Panc1 (cell line): Measurements from ENCODE around the gene SETD5.

ENCODE experiments used
- SIN3A ChIP-seq: IDR thresholded peaks from 2 replicates; pipeline ENCODE4 v1.6.1; 2012; ENCODE audit warnings: low read depth, mild to moderate bottlenecking, low read length, moderate library complexity, borderline replicate concordance; ENCODE audit not compliant: insufficient read depth
- TF ChIP-seq, protein P1 (sequence below): fragments of 450-650 bp; IDR thresholded peaks from 2 replicates; pipeline ENCODE4 v1.5.1; 2017; ENCODE audit warnings: mild to moderate bottlenecking
- TF ChIP-seq, protein P2 (sequence below), 2 experiments: IDR thresholded peaks; 2 replicates each; pipeline ENCODE4 v1.6.1; 2011 to 2012; ENCODE audit warnings: low read depth in 2 of 2, control low read depth in 1 of 2, low read length in 1 of 2, mild to moderate bottlenecking in 1 of 2, moderate library complexity in 1 of 2; ENCODE audit not compliant: insufficient read depth in 1 of 2

DNA sequence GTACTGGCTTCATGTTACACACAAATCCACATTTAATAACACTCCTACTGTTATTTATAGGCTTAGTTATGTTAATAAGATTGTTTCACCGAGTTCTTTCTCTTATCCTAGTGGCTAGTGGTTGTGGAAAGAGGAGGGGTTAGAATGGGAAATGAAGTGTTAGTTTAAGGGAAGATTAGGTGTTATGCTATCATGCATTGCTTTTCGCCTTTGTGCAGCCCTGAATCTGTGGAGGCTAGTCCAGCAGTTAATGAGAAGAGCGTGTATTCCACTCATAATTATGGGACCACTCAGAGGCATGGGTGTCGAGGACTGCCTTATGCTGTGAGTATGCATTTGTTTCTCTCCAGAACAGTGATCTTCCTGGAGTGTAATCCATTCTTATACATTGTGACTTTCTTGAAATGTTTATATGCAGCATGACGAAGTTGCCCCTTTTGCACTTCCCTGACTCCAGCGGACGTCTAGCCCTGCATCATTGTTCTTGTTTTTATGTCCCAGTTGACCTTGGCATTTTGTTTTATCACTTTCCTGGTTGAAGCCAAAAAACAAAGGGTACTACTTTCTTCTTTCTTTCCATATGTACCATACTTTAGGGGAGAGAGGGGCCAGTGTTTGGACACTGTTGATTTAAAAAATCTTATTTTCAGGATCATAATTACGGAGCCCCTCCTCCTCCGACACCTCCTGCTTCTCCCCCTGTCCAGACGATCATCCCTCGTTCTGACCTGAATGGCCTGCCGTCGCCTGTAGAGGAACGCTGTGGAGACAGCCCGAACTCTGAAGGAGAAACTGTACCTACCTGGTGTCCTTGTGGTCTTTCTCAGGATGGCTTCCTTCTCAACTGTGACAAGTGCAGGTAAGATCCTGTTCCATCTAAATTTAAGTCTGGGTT, 36.5 kb downstream of the SETD5 start:
- TF ChIP-seq, protein P1, sequence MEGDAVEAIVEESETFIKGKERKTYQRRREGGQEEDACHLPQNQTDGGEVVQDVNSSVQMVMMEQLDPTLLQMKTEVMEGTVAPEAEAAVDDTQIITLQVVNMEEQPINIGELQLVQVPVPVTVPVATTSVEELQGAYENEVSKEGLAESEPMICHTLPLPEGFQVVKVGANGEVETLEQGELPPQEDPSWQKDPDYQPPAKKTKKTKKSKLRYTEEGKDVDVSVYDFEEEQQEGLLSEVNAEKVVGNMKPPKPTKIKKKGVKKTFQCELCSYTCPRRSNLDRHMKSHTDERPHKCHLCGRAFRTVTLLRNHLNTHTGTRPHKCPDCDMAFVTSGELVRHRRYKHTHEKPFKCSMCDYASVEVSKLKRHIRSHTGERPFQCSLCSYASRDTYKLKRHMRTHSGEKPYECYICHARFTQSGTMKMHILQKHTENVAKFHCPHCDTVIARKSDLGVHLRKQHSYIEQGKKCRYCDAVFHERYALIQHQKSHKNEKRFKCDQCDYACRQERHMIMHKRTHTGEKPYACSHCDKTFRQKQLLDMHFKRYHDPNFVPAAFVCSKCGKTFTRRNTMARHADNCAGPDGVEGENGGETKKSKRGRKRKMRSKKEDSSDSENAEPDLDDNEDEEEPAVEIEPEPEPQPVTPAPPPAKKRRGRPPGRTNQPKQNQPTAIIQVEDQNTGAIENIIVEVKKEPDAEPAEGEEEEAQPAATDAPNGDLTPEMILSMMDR, result no peak
- TF ChIP-seq SIN3A, result no peak
- TF ChIP-seq, protein P2, sequence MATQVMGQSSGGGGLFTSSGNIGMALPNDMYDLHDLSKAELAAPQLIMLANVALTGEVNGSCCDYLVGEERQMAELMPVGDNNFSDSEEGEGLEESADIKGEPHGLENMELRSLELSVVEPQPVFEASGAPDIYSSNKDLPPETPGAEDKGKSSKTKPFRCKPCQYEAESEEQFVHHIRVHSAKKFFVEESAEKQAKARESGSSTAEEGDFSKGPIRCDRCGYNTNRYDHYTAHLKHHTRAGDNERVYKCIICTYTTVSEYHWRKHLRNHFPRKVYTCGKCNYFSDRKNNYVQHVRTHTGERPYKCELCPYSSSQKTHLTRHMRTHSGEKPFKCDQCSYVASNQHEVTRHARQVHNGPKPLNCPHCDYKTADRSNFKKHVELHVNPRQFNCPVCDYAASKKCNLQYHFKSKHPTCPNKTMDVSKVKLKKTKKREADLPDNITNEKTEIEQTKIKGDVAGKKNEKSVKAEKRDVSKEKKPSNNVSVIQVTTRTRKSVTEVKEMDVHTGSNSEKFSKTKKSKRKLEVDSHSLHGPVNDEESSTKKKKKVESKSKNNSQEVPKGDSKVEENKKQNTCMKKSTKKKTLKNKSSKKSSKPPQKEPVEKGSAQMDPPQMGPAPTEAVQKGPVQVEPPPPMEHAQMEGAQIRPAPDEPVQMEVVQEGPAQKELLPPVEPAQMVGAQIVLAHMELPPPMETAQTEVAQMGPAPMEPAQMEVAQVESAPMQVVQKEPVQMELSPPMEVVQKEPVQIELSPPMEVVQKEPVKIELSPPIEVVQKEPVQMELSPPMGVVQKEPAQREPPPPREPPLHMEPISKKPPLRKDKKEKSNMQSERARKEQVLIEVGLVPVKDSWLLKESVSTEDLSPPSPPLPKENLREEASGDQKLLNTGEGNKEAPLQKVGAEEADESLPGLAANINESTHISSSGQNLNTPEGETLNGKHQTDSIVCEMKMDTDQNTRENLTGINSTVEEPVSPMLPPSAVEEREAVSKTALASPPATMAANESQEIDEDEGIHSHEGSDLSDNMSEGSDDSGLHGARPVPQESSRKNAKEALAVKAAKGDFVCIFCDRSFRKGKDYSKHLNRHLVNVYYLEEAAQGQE (IDR thresholded peaks at IDR 0.05; ENCODE audit: insufficient read depth in 1 of 2, low read depth in 2 of 2, low read length in 1 of 2), result no peak
